Naive thymus-derived CD8-positive, alpha-beta T cell (primary cell): ENCODE measurements around the gene PCDHGC4. TPM values are rescaled to one million over a fixed set of nuclear protein-coding genes. Genes with fewer than 3 reads are reported as not detected.

Experiments used
- ATAC-seq, 2 donors: fragments of 150-1000 bp; cut with Tn5 transposase in 1 of 2; sonication (Bioruptor Pico), chemical (Tn5 transposase) in 1 of 2; 1 replicate in 1 of 2; 2 replicates in 1 of 2; pipeline ENCODE4 v1.10.0; 2021; ENCODE audit warnings: mild to moderate bottlenecking in 2 of 2, moderate library complexity in 2 of 2
- POLR2A ChIA-PET: fragments of 350-600 bp; sonication (Branson Sonifier 250); formaldehyde crosslinking; loops from one replicate; lab custom pipeline; 2021; ENCODE audit warnings: antibody characterized with exemption; lab: Charles Lee
- DNase-seq, 10 donors: peaks; one replicate each; pipeline versions ENCODE4 v3.0.0 to v3.0.0-alpha.2; 2020 to 2022
- H3K27ac Mint-ChIP-seq, 10 donors: one replicate each; pipeline ENCODE4 v1.8.0; 2020 to 2022; ENCODE audit warnings: mild to moderate bottlenecking in 10 of 10, mixed read lengths in 10 of 10, moderate library complexity in 4 of 10, inconsistent platforms in 1 of 10
- H3K27me3 Mint-ChIP-seq, 5 donors: one replicate each; pipeline ENCODE4 v1.8.0; 2021 to 2022; ENCODE audit warnings: mixed read lengths in 5 of 5
- H3K36me3 Mint-ChIP-seq, 3 donors: one replicate each; pipeline ENCODE4 v1.8.0; 2020 to 2022; ENCODE audit warnings: mixed read lengths in 3 of 3, mild to moderate bottlenecking in 2 of 3, inconsistent platforms in 1 of 3
- H3K4me1 Mint-ChIP-seq, 4 donors: one replicate each; pipeline ENCODE4 v1.8.0; 2021 to 2022; ENCODE audit warnings: mixed read lengths in 4 of 4
- H3K4me3 Mint-ChIP-seq, 10 donors: one replicate each; pipeline ENCODE4 v1.8.0; 2020 to 2022; ENCODE audit warnings: mild to moderate bottlenecking in 10 of 10, mixed read lengths in 10 of 10, moderate library complexity in 6 of 10, inconsistent platforms in 1 of 10
- H3K9me3 Mint-ChIP-seq, 9 donors: one replicate each; pipeline ENCODE4 v1.8.0; 2020 to 2022; ENCODE audit warnings: mixed read lengths in 9 of 9, mild to moderate bottlenecking in 3 of 9, inconsistent platforms in 1 of 9, moderate library complexity in 1 of 9
- polyA plus RNA-seq, 3 donors: library from polyadenylated mRNA; unstranded; fragments of 300-500 nt; fragmentation: Illumina TruSeq; gene quantifications; one replicate each; pipeline ENCODE4 v1.2.3, GENCODE V29; 2021
- total RNA-seq, 8 experiments: library from RNA in 2 of 8; stranded (reverse) in 2 of 8; gene quantifications; one replicate each; pipeline ENCODE4 v1.2.3 and lab custom pipeline; 2021 to 2026

The PCDHGC4 gene
- total and polyA plus RNA-seq, 5 experiments from 2014 or later, result not detected

DNA sequence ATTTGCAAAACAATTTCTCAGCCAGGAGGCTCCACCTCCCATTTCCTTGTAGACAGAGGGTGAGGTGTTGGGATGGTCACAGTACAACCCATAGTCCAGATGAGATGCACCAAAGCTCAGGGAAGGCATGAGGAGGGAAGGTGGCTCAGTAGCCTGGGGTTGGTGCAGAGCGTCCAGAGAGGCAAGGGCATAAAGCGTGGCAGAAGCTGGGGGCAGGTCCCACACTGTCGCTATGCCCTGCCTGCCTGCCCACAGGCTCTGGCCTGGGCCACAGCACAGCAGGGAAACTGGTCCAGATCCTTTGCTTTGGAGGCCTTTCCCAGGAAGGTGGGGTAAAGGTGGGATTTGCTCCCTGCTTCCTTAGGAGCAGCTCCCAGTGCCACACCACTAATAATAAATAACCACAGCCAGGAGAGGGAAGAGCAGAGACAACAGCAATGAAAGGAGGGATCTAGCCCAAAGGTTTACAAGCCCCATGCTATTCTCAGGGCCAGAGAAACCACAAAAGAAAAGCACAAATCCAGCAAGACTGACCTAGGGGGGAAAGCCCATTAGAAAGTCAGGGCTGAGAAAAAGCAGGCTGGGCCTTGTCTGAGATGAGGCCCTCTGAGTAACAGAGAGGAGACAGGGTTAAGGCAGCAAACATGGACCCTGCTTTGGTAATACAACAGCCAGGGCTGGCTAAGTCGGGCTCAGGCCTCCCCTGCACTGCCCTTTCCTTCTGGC is 31.3 kb downstream of the PCDHGC4 start:
- no peak for DNase-seq
- H3K27ac Mint-ChIP-seq, result peak overlapping the region in 9 of 10 donors; percentile 29 to 83 (median 59)
- H3K27me3 Mint-ChIP-seq, result no peaks in the 10 kb centered on the region
- POLR2A ChIA-PET, result interaction anchor here (1.9 kb wide), 1 partner anchor 196 kb away, joined by 4 read pairs; the partner anchor contains the start of gene TAF7
- H3K4me3 Mint-ChIP-seq, result no peak overlapping the region
- peaks cover 22 to 50% (median 46%) of the 10 kb centered on the region in 4 donors for H3K4me1 Mint-ChIP-seq
- H3K9me3 Mint-ChIP-seq, result no peaks in the 10 kb centered on the region
- peaks cover 0 to 15% (median 4%) of the 10 kb centered on the region in 3 donors for H3K36me3 Mint-ChIP-seq
- ATAC-seq, result no peak

- Mint-ChIP-seq H3K4me3 (no peak overlapping the region), H3K27ac (peak overlapping the region in 5 of 10 donors; percentile 43 to 83 (median 63)), H3K9me3 (no peaks in the 10 kb centered on the region), H3K4me1 (peaks cover 22 to 50% (median 46%) of the 10 kb centered on the region in 4 donors), H3K27me3 (no peaks in the 10 kb centered on the region), H3K36me3 (peaks cover 0 to 20% (median 4%) of the 10 kb centered on the region in 3 donors)
- DNase-seq (no peak), ATAC-seq (no peak)
- POLR2A ChIA-PET, result interaction anchor here (1.9 kb wide), 1 partner anchor 196 kb away, joined by 4 read pairs; the partner anchor contains the start of gene TAF7
Measured at GRCh38 chr5:141516672-141517025, 31.8 kb downstream of the PCDHGC4 start.

DNA sequence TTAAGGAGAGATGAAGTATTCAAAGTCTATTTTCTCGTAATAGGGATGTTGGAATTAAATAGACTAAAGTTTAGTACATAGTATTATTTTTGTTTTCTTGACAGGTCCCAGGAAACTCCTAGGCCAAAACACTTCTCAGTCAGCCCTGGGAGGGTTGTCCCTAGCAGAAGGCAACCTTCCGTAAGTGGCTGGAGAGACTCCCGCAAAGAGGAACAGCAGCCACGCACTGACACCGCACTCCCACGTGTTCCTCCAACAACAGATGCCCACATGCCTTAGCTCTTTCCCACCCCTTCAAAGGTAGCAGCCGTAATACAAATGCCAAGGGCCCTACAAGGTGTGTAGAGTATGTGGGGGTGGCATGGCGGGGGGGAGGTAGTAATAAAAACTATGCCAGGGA is 32.5 kb downstream of the PCDHGC4 start:
- Mint-ChIP-seq H3K4me1 (peaks cover 21 to 54% (median 47%) of the 10 kb centered on the region in 4 donors), H3K27ac (peak overlapping the region in 4 of 10 donors; percentile 16 to 69 (median 53)), H3K4me3 (no peak overlapping the region), H3K9me3 (no peaks in the 10 kb centered on the region), H3K36me3 (peaks cover 4 to 24% (median 4%) of the 10 kb centered on the region in 3 donors), H3K27me3 (no peaks in the 10 kb centered on the region)
- ATAC-seq (no peak), DNase-seq (no peak)
- POLR2A ChIA-PET, result no interaction called here

- Mint-ChIP-seq H3K27me3 (no peaks in the 10 kb centered on the region), H3K4me3 (no peak overlapping the region), H3K27ac (peak overlapping the region in 3 of 10 donors; percentile 24 to 70 (median 50)), H3K36me3 (peaks cover 4 to 26% (median 4%) of the 10 kb centered on the region in 3 donors), H3K9me3 (no peaks in the 10 kb centered on the region), H3K4me1 (peaks cover 17 to 54% (median 44%) of the 10 kb centered on the region in 4 donors)
- POLR2A ChIA-PET, result no interaction called here
- ATAC-seq, result no peak
- DNase-seq, result no peak
Measured at GRCh38 chr5:141517880-141518617, 33.2 kb downstream of the PCDHGC4 start.

DNA sequence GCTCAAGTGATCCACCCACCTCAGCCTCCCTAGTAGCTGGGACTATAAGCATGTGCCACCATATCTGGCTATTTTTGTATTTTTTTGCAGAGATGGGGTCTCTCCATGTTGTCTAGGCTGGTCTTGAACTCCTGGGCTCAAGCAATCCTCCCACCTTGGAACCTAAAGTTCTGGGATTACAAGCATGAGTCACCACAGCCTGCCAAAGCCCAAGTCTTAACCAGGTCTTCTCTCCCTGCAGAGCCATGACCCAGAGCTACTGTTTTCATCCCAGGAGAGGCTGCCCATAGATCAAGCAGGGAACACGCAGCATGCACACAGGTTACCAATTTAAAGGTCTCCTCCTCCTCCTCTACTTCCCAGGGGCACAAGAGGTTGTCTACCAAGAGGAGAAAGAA is 33.8 kb downstream of the PCDHGC4 start:
- Mint-ChIP-seq H3K27ac (peak overlapping the region in 4 of 10 donors; percentile 19 to 50 (median 30)), H3K36me3 (peaks cover 4 to 29% (median 4%) of the 10 kb centered on the region in 3 donors), H3K4me3 (no peak overlapping the region), H3K4me1 (peaks cover 15 to 51% (median 40%) of the 10 kb centered on the region in 4 donors), H3K27me3 (no peaks in the 10 kb centered on the region), H3K9me3 (no peaks in the 10 kb centered on the region)
- POLR2A ChIA-PET, result no interaction called here
- no peak for ATAC-seq
- DNase-seq, result no peak

- Mint-ChIP-seq H3K4me1 (peaks cover 10 to 45% (median 35%) of the 10 kb centered on the region in 4 donors), H3K27ac (peak overlapping the region in 2 of 10 donors; percentile 31 to 41), H3K36me3 (peaks cover 0 to 34% (median 4%) of the 10 kb centered on the region in 3 donors), H3K9me3 (no peaks in the 10 kb centered on the region), H3K27me3 (no peaks in the 10 kb centered on the region), H3K4me3 (no peak overlapping the region)
- POLR2A ChIA-PET, result no interaction called here
- DNase-seq (no peak), ATAC-seq (no peak)
Measured at GRCh38 chr5:141519605-141520565, 35.1 kb downstream of the PCDHGC4 start.

DNA sequence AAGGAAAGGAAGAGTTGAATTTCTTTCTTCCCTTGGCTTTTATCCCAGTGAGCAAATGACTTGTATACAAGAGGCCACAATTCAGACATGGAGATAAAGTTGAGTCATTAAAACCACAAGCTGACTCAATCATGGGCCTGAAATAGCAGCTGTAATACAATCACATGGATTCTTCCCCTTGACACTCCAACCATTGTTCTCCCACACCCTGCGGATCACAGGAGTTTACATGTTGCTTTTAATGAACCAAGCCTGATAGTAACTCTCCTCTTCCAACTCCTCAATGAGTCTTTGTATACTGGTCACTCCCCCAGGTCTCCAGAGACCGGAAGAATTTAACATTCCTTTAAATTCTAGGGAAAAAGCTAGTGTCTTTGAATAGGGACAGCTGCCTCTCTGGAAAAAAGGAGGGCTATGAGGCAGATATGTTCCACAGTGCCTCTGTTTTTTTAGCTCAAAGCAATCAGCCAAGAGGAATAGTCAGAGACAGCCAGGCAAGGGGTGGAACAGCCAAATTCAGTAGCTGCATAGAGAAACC is 36.5 kb downstream of the PCDHGC4 start:
- Mint-ChIP-seq H3K4me1 (peaks cover 12 to 39% (median 34%) of the 10 kb centered on the region in 4 donors), H3K36me3 (peaks cover 0 to 32% (median 13%) of the 10 kb centered on the region in 3 donors), H3K27ac (peak overlapping the region in 3 of 10 donors; percentile 41 to 83 (median 79)), H3K9me3 (no peaks in the 10 kb centered on the region), H3K4me3 (no peak overlapping the region), H3K27me3 (no peaks in the 10 kb centered on the region)
- DNase-seq, result no peak
- ATAC-seq, result no peak
- POLR2A ChIA-PET, result interaction anchor here (1.4 kb wide), 1 partner anchor 201 kb away, joined by 5 read pairs; the partner anchor contains the start of gene TAF7

GRCh38 chr5:141522301-141522700 is 37.5 kb downstream of the PCDHGC4 start:
- H3K36me3 Mint-ChIP-seq, result peaks cover 0 to 32% (median 13%) of the 10 kb centered on the region in 3 donors
- H3K4me1 Mint-ChIP-seq, result peaks cover 11 to 38% (median 26%) of the 10 kb centered on the region in 4 donors
- DNase-seq (no peak), ATAC-seq (no peak)
- H3K9me3 Mint-ChIP-seq, result no peaks in the 10 kb centered on the region
- H3K27me3 Mint-ChIP-seq, result no peaks in the 10 kb centered on the region
- H3K4me3 Mint-ChIP-seq, result no peak overlapping the region
- peak overlapping the region in 3 of 10 donors; percentile 3 to 38 (median 34) for H3K27ac Mint-ChIP-seq
- POLR2A ChIA-PET, result no interaction called here

DNA sequence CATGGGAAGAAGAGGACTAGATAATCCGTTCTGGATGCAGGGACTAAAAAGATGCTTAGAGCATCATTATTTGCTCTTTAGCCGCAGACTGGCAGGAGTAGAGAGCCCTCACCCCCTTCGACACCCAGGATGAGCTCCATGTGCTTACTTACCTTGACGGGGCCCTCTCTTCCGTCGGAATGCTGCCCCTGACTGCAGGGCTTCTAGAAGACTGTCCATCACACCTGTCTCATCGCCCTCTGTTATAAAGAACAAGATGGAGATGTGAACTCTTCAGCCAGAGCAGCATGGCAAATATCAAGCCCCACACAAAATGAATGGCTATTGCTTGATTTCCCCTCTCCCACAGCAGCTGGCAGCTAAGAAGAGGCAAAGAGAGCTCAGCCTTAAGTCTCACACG is 39.2 kb downstream of the PCDHGC4 start:
- DNase-seq, result no peak
- Mint-ChIP-seq H3K27me3 (no peaks in the 10 kb centered on the region), H3K9me3 (no peaks in the 10 kb centered on the region), H3K27ac (peak overlapping the region in 3 of 10 donors; percentile 25 to 60 (median 59)), H3K4me1 (peaks cover 13 to 38% (median 26%) of the 10 kb centered on the region in 4 donors), H3K4me3 (no peak overlapping the region), H3K36me3 (peaks cover 0 to 37% (median 21%) of the 10 kb centered on the region in 3 donors)
- POLR2A ChIA-PET, result interaction anchor here (1.5 to 1.8 kb wide), 2 partner anchors 11 to 204 kb away, joined by 5 read pairs; partner anchors contain the start of gene TAF7
- no peak for ATAC-seq

- Mint-ChIP-seq H3K4me1 (peaks cover 13 to 37% (median 26%) of the 10 kb centered on the region in 4 donors), H3K36me3 (peaks cover 0 to 35% (median 21%) of the 10 kb centered on the region in 3 donors), H3K27ac (peak overlapping the region; percentile 39 to 86 (median 69)), H3K9me3 (no peaks in the 10 kb centered on the region), H3K27me3 (no peaks in the 10 kb centered on the region), H3K4me3 (peak overlapping the region in 3 of 10 donors; percentile 5 to 54 (median 16))
- DNase-seq, result peak in 9 of 10 donors; percentile 17 to 69 (median 52)
- POLR2A ChIA-PET, result interaction anchor here (0.6 to 1.8 kb wide), 3 partner anchors 12 to 828 kb away, joined by 4 to 5 read pairs (median 5); partner anchors contain the start of gene TAF7
- ATAC-seq, result peak; percentile 75 to 84
Measured at GRCh38 chr5:141524604-141525597, 40.1 kb downstream of the PCDHGC4 start.
